GM10266 (cell line): ENCODE data around the gene HACD1.

Source experiments
- DNase-seq: peaks from one replicate; pipeline ENCODE4 v3.0.0; 2012; ENCODE audit errors: extremely low spot score
- CTCF ChIP-seq: IDR thresholded peaks from 2 replicates; pipeline ENCODE4 v1.5.1; 2012; ENCODE audit warnings: mild to moderate bottlenecking, low read depth; ENCODE audit not compliant: control insufficient read depth, insufficient read depth; ENCODE audit errors: missing control alignments

HACD1 gene

GRCh38 chr10:17659365-17659764 is 42.2 kb upstream of the HACD1 start:
- no peak for DNase-seq
- no peak for TF ChIP-seq CTCF

GRCh38 chr10:17657103-17657500 is 39.9 kb upstream of the HACD1 start:
- no peak for TF ChIP-seq CTCF
- DNase-seq: no peak

DNA sequence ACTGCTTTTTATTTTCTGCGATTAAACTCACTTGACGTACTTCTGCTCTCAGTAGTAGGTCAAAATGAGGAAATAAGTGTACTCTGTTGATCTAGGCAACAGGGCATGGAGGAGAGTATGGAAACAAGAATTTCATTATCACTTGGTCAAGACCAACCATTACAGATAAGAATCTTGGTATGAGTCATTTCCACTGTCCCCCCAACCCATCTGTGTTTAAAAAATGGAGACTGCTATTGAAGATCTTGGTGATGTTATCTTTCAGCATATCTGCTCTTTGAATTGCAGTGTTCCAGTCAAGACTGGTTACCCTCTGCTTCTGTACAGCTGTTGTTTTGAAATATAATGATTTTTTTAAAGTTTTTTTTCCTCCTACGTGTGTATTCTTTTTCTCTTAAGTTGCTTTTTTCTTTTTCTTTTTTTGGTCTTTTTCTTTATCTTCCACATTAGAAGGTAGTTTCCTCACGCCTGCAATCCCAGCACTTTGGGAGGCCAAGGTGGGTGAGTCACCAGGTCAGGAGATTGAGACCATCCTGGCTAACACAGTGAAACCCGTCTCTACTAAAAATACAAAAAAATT is 38.5 kb upstream of the HACD1 start:
- DNase-seq: peak; percentile 39

DNA sequence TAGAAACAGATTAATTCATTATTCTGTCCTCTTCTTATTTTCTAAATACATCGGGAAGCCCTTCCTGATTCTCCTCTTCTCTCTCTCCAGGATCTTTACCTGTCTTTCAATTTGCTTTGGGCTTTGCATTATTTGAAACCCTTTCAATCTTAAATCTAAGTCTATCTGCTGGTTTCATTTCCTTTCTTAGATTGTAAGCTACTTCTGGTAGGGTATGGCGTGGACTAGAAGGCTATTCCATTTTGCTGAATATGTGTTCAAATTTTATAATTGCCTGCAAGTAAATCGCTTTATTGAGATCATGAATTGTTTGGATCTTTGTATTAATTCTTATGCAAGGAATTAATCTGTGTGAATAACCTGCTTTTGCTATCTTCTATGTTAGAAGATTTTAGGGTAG is 37.8 kb upstream of the HACD1 start:
- DNase-seq: no peak
- no peak for TF ChIP-seq CTCF

More for the DNA sequence above, 38.5 kb upstream of the HACD1 start:
- no peak for TF ChIP-seq CTCF

DNA sequence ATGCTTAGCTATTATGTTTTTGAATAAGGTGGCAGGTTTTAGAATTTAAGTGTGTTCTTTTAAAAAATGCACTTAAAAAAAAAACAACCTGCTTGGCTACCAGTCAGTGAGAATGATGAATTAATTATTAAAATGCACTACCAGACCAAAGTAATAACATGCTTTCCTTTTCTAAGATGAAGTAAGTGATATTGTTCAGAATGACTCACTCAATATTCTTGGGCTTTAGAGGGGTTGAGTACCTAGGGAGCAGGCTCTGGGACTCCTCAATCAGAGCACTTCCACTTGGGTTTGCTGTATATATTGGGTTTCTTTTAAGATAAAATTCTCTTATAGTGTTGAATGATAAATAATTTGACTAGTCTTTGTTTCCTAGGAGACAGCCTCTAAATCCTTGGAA is 35.4 kb upstream of the HACD1 start:
- TF ChIP-seq CTCF: no peak
- no peak for DNase-seq

DNA sequence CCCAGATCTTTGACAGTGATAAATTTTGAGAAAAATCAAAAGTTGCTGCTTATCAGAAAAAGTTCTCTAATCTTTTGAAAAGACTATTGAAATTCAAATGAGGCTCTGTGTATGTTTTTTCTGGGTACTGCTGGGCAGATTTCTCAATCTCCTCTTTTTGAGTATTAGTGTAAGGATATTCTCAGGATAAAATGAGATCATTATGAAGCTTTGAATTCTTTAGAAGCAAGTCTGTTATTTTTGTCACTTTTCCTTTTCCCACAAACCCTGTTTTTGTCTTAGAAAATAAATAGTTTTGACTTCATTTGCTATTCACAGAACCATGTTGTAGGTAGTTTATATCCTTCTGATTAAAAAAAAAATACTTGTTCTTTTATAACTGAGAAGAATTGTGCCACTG is 34.7 kb upstream of the HACD1 start:
- no peak for DNase-seq
- no peak for TF ChIP-seq CTCF

DNA sequence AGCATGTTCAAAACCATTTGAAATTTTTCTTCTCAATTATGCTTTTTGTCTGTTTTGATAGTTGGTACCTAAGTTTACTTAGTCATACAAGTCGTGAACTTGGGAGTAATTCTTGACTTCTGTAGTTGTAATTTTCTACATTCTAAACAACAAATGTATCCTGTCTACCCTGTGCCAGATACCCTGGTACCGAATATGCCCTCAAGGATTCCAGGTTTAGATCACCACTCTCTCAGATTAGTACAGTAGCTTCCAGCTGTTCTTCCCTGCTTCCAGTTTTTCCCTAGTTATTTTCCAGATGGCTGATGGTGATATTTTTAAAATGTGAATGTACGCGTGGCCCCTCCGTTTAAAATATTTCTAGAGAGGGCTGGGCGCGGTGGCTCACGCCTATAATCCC is 33.2 kb upstream of the HACD1 start:
- TF ChIP-seq CTCF: no peak
- no peak for DNase-seq
